NCI-H2107 treated with DMSO at 0.1 percent for 48 hours (cell line): Measurements from ENCODE around the gene PPY.
"Not testable (repeated sequence)": the region's sequence is repeated elsewhere in the genome, so short reads cannot be mapped to it uniquely, and the experiment has no call there.

Experiments used
- DNase-seq: peaks from one replicate; lab custom pipeline; 2025; ENCODE audit not compliant: unreplicated experiment; lab: John Stamatoyannopoulos, UW

Gene PPY

GRCh38 chr17:43942051-43942685 lies at the start of gene PPY:
Gene PPY (minus strand): TSS chr17:43942476. CDS start chr17:43941654, 822 bp downstream.
- no peak for DNase-seq

- DNase-seq: no peak
Observed at GRCh38 chr17:43988301-43988700, 46.0 kb upstream of the PPY start.

- no peak for DNase-seq
Observed at GRCh38 chr17:43987131-43988021, 45.1 kb upstream of the PPY start.

GRCh38 chr17:43986225-43986981 lies 44.1 kb upstream of the PPY start:
- DNase-seq: no peak

- DNase-seq: no peak
Observed at GRCh38 chr17:43984521-43984920, 42.2 kb upstream of the PPY start.

- no peak for DNase-seq
Observed at GRCh38 chr17:43983515-43984411, 41.5 kb upstream of the PPY start.

GRCh38 chr17:43983196-43983514 lies 40.9 kb upstream of the PPY start:
- DNase-seq: no peak

- no peak for DNase-seq
Observed at GRCh38 chr17:43982171-43982570, 39.9 kb upstream of the PPY start.

GRCh38 chr17:43979671-43980070 lies 37.4 kb upstream of the PPY start:
- no peak for DNase-seq

- DNase-seq: no peak
Observed at GRCh38 chr17:43979011-43979410, 36.7 kb upstream of the PPY start.

GRCh38 chr17:43978078-43978477 lies 35.8 kb upstream of the PPY start:
- DNase-seq: no peak

- DNase-seq: no peak
Observed at GRCh38 chr17:43976963-43977837, 34.9 kb upstream of the PPY start.

GRCh38 chr17:43975898-43976297 lies 33.6 kb upstream of the PPY start:
- no peak for DNase-seq

GRCh38 chr17:43974382-43975266 lies 32.3 kb upstream of the PPY start:
- DNase-seq: no peak

GRCh38 chr17:43972444-43973212 lies 30.4 kb upstream of the PPY start:
- not testable (repeated sequence) for DNase-seq

GRCh38 chr17:43971436-43971835 lies 29.2 kb upstream of the PPY start:
- not testable (repeated sequence) for DNase-seq

GRCh38 chr17:43970366-43970765 lies 28.1 kb upstream of the PPY start:
- DNase-seq: no peak

- no peak for DNase-seq
Observed at GRCh38 chr17:43967251-43967875, 25.1 kb upstream of the PPY start.
